Activated naive CD4-positive, alpha-beta T cell treated with anti-CD3 and anti-CD28 coated beads, Interleukin-2, amount 50 U/mL, for 16 hours (primary cell): ENCODE data around the gene LRMDA.

ENCODE experiments used
- DNase-seq: peaks from one replicate; pipeline ENCODE4 v3.0.0-alpha.2; 2020

The LRMDA gene

GRCh38 chr10:76301950-76302349 is 870.5 kb downstream of the LRMDA start:
- no peak for DNase-seq

GRCh38 chr10:76302481-76302880 is 871.1 kb downstream of the LRMDA start:
- DNase-seq, result no peak

- no peak for DNase-seq
Measured at GRCh38 chr10:76302961-76303630, 871.7 kb downstream of the LRMDA start.

- peak; percentile 22 for DNase-seq
Measured at GRCh38 chr10:76303682-76304316, 872.4 kb downstream of the LRMDA start.

- no peak for DNase-seq
Measured at GRCh38 chr10:76305930-76306615, 874.6 kb downstream of the LRMDA start.

- no peak for DNase-seq
Measured at GRCh38 chr10:76306856-76307255, 875.4 kb downstream of the LRMDA start.

- DNase-seq, result no peak
Measured at GRCh38 chr10:76309070-76309469, 877.6 kb downstream of the LRMDA start.

- no peak for DNase-seq
Measured at GRCh38 chr10:76309741-76310587, 878.5 kb downstream of the LRMDA start.

GRCh38 chr10:76310588-76311080 is 879.2 kb downstream of the LRMDA start:
- DNase-seq, result no peak

GRCh38 chr10:76311752-76312636 is 880.6 kb downstream of the LRMDA start:
- no peak for DNase-seq

- no peak for DNase-seq
Measured at GRCh38 chr10:76315240-76315639, 883.8 kb downstream of the LRMDA start.

- no peak for DNase-seq
Measured at GRCh38 chr10:76316234-76316633, 884.8 kb downstream of the LRMDA start.

GRCh38 chr10:76317078-76317477 is 885.7 kb downstream of the LRMDA start:
- DNase-seq, result no peak

GRCh38 chr10:76318211-76318610 is 886.8 kb downstream of the LRMDA start:
- DNase-seq, result no peak

GRCh38 chr10:76319661-76320060 is 888.2 kb downstream of the LRMDA start:
- DNase-seq, result no peak

GRCh38 chr10:76324283-76324682 is 892.9 kb downstream of the LRMDA start:
- no peak for DNase-seq

- DNase-seq, result no peak
Measured at GRCh38 chr10:76327441-76327840, 896.0 kb downstream of the LRMDA start.

GRCh38 chr10:76328348-76328747 is 896.9 kb downstream of the LRMDA start:
- no peak for DNase-seq

GRCh38 chr10:76329891-76330575 is 898.6 kb downstream of the LRMDA start:
- DNase-seq, result no peak

- no peak for DNase-seq
Measured at GRCh38 chr10:76331742-76332141, 900.3 kb downstream of the LRMDA start.

GRCh38 chr10:76333326-76333725 is 901.9 kb downstream of the LRMDA start:
- DNase-seq, result no peak
